Stimulated activated naive CD8-positive, alpha-beta T cell treated with anti-CD3 and anti-CD28 coated beads, Interleukin-15, amount 100 ng/mL, for 72 hours (primary cell): ENCODE results near the gene FERD3L.

ENCODE experiments used
- ATAC-seq: fragments of 150-1000 bp; cut with Tn5 transposase; 2 replicates; pipeline ENCODE4 v1.10.0; 2021; ENCODE audit warnings: mild to moderate bottlenecking, moderate library complexity
- DNase-seq, 2 donors: peaks; one replicate each; pipeline ENCODE4 v3.0.0; 2021 to 2022
- H3K27ac Mint-ChIP-seq, 2 donors: one replicate each; pipeline ENCODE4 v1.8.0; 2022; ENCODE audit warnings: mild to moderate bottlenecking in 2 of 2, mixed read lengths in 2 of 2, moderate library complexity in 2 of 2
- H3K27me3 Mint-ChIP-seq: one replicate; pipeline ENCODE4 v1.8.0; 2022; ENCODE audit warnings: mixed read lengths
- H3K4me1 Mint-ChIP-seq: one replicate; pipeline ENCODE4 v1.8.0; 2022; ENCODE audit warnings: mild to moderate bottlenecking, mixed read lengths
- H3K4me3 Mint-ChIP-seq, 2 donors: one replicate each; pipeline ENCODE4 v1.8.0; 2022; ENCODE audit warnings: mild to moderate bottlenecking in 2 of 2, mixed read lengths in 2 of 2, moderate library complexity in 1 of 2
- H3K9me3 Mint-ChIP-seq, 2 donors: one replicate each; pipeline ENCODE4 v1.8.0; 2022; ENCODE audit warnings: mixed read lengths in 2 of 2

Gene FERD3L

GRCh38 chr7:19095353-19095860 lies 49.8 kb downstream of the FERD3L start:
- DNase-seq (no peak), ATAC-seq (no peak)
- Mint-ChIP-seq H3K4me1 (no peaks in the 10 kb centered on the region), H3K4me3 (no peak overlapping the region), H3K27me3 (no peaks in the 10 kb centered on the region), H3K9me3 (peaks cover 0 to 4% of the 10 kb centered on the region in 2 donors), H3K27ac (no peak overlapping the region)
